Measurements from ENCODE around the gene CYP4F12. TPM values are rescaled to one million over a fixed set of nuclear protein-coding genes. Genes with fewer than 3 reads are reported as not detected.

The CYP4F12 gene
- total RNA-seq, 1 experiment from 2014 or later, result 1.7 TPM

DNA sequence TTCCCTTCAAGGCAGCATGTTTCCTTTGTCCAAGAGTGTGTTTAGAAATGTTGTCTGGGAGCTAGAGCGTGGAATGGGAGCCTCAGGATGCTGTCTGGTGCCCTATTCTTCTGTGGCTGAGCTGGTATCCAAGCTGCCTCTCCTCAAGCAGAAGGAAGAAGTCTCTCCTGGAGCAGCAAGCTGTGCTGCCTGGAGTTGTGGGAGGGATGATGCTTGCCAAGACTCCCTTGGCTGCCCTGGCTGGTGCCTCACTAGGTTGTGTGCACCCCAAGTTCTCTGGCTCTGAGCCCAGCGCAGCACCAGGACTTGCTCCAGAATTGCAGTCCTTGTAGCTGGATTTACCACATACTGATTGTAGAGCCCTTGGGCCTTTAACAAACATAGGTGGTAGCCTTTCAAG is 36.9 kb upstream of the CYP4F12 start:
- ChIA-PET CTCF (no interaction called here), POLR2A (no interaction called here)
- no peaks in the 10 kb centered on the region for H3K36me3 ChIP-seq (ENCODE audit: control insufficient read depth, insufficient read depth, low read length)
- H3K4me3 ChIP-seq (ENCODE audit: low read depth in 2 of 2, low read length in 2 of 2), result no peak overlapping the region
- TF ChIP-seq TCF7L2 (IDR thresholded peaks at IDR 0.05; ENCODE audit: low read depth, low read length), result no peak
- TF ChIP-seq, protein P1, sequence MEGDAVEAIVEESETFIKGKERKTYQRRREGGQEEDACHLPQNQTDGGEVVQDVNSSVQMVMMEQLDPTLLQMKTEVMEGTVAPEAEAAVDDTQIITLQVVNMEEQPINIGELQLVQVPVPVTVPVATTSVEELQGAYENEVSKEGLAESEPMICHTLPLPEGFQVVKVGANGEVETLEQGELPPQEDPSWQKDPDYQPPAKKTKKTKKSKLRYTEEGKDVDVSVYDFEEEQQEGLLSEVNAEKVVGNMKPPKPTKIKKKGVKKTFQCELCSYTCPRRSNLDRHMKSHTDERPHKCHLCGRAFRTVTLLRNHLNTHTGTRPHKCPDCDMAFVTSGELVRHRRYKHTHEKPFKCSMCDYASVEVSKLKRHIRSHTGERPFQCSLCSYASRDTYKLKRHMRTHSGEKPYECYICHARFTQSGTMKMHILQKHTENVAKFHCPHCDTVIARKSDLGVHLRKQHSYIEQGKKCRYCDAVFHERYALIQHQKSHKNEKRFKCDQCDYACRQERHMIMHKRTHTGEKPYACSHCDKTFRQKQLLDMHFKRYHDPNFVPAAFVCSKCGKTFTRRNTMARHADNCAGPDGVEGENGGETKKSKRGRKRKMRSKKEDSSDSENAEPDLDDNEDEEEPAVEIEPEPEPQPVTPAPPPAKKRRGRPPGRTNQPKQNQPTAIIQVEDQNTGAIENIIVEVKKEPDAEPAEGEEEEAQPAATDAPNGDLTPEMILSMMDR (IDR thresholded peaks at IDR 0.05), result no peak
- H3K4me1 ChIP-seq (ENCODE audit: control insufficient read depth, insufficient read depth, low read length), result no peaks in the 10 kb centered on the region
- H3K27ac ChIP-seq (ENCODE audit: low read length), result no peak overlapping the region
- no peaks in the 10 kb centered on the region for H3K9me3 ChIP-seq (ENCODE audit: control insufficient read depth, insufficient read depth, low read depth, low read length)
- no peak for DNase-seq (ENCODE audit: low read depth, low spot score)
- BruUV-seq (replicated peaks), result no TSS peak
- no peak for ATAC-seq
- intact Hi-C loops (cut with micrococcal nuclease; ENCODE audit: unreplicated experiment), result no loop called here
- in situ Hi-C loops (cut with HindIII; ENCODE audit: low pct_unique_long_range_greater_than_20kb, low sequenced_read_pairs), result no loop called here
- H3K27me3 ChIP-seq (ENCODE audit: control insufficient read depth, insufficient read depth, low read length), result no peaks in the 10 kb centered on the region

DNA sequence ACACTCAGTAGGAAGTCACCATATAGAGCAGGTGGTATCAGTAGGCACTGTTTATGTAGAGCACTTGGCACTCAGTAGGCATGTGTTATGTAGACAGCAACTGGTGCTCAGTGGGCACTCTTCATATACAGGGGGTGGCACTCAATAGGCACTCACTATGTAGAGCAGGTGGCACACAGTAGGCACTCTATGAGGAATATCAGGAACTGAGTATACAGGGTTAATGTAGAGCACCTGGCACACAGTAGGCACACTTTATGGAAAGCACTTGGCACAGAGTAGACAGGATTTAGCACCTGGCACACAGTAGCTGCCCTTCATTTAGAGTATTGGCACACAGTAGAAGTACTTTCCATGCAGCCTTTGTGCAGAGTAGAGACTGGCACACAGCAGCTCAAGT is 33.3 kb upstream of the CYP4F12 start:
- Histone ChIP-seq H3K27ac (ENCODE audit: low read length) (no peak overlapping the region), H3K36me3 (ENCODE audit: control insufficient read depth, insufficient read depth, low read length) (no peaks in the 10 kb centered on the region), H3K27me3 (ENCODE audit: control insufficient read depth, insufficient read depth, low read length) (no peaks in the 10 kb centered on the region), H3K4me1 (ENCODE audit: control insufficient read depth, insufficient read depth, low read length) (no peaks in the 10 kb centered on the region), H3K4me3 (ENCODE audit: low read depth in 2 of 2, low read length in 2 of 2) (no peak overlapping the region), H3K9me3 (ENCODE audit: control insufficient read depth, insufficient read depth, low read depth, low read length) (no peaks in the 10 kb centered on the region)
- TF ChIP-seq SIN3A (IDR thresholded peaks at IDR 0.05; ENCODE audit: borderline replicate concordance, insufficient read depth, low read depth, low read length), result no peak
- TF ChIP-seq TCF7L2 (IDR thresholded peaks at IDR 0.05; ENCODE audit: low read depth, low read length), result no peak
- TF ChIP-seq, protein P2, sequence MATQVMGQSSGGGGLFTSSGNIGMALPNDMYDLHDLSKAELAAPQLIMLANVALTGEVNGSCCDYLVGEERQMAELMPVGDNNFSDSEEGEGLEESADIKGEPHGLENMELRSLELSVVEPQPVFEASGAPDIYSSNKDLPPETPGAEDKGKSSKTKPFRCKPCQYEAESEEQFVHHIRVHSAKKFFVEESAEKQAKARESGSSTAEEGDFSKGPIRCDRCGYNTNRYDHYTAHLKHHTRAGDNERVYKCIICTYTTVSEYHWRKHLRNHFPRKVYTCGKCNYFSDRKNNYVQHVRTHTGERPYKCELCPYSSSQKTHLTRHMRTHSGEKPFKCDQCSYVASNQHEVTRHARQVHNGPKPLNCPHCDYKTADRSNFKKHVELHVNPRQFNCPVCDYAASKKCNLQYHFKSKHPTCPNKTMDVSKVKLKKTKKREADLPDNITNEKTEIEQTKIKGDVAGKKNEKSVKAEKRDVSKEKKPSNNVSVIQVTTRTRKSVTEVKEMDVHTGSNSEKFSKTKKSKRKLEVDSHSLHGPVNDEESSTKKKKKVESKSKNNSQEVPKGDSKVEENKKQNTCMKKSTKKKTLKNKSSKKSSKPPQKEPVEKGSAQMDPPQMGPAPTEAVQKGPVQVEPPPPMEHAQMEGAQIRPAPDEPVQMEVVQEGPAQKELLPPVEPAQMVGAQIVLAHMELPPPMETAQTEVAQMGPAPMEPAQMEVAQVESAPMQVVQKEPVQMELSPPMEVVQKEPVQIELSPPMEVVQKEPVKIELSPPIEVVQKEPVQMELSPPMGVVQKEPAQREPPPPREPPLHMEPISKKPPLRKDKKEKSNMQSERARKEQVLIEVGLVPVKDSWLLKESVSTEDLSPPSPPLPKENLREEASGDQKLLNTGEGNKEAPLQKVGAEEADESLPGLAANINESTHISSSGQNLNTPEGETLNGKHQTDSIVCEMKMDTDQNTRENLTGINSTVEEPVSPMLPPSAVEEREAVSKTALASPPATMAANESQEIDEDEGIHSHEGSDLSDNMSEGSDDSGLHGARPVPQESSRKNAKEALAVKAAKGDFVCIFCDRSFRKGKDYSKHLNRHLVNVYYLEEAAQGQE (IDR thresholded peaks at IDR 0.05; ENCODE audit: insufficient read depth in 1 of 2, low read depth in 2 of 2, low read length in 1 of 2), result no peak
- TF ChIP-seq POLR2AphosphoS5 (IDR thresholded peaks at IDR 0.05; ENCODE audit: low read depth, low read length), result no peak
- TF ChIP-seq, protein P1 (IDR thresholded peaks at IDR 0.05), result no peak
- ChIA-PET CTCF (no interaction called here), POLR2A (no interaction called here)
- intact Hi-C loops (cut with micrococcal nuclease; ENCODE audit: unreplicated experiment) (no loop called here), in situ Hi-C loops (cut with HindIII; ENCODE audit: low pct_unique_long_range_greater_than_20kb, low sequenced_read_pairs) (no loop called here)
- no TSS peak for BruUV-seq (replicated peaks)
- DNase-seq (ENCODE audit: low read depth, low spot score), result no peak
- ATAC-seq, result no peak
